Activated effector memory CD4-positive, alpha-beta T cell treated with Interleukin-2 at 50 U/mL for 16 hours (primary cell): ENCODE results near the gene FOXP3.

ENCODE experiments used
- DNase-seq: peaks from one replicate; pipeline ENCODE4 v3.0.0-alpha.2; 2020

The FOXP3 gene

DNA sequence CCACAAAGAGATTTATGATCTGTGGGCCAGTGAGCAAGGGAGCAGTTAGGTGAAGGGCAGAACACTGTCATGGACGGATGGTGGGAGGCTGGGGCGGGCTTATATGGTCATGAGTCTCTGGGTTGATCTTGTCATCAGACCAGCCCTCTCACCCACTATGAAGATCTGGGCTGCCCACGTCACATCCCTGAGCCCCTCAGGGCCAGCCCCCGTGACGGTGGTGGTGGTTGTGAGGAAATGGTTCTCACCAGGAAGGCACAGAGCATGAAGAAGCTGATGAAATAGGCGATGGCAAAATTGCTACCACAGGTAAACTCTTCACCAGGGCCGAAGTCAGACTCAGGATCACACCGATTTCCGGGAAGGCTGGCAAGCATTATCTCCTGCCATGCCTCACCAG is 53.4 kb downstream of the FOXP3 start:
- DNase-seq: no peak

GRCh38 chrX:49210406-49210805 is 54.1 kb downstream of the FOXP3 start:
- no peak for DNase-seq

DNA sequence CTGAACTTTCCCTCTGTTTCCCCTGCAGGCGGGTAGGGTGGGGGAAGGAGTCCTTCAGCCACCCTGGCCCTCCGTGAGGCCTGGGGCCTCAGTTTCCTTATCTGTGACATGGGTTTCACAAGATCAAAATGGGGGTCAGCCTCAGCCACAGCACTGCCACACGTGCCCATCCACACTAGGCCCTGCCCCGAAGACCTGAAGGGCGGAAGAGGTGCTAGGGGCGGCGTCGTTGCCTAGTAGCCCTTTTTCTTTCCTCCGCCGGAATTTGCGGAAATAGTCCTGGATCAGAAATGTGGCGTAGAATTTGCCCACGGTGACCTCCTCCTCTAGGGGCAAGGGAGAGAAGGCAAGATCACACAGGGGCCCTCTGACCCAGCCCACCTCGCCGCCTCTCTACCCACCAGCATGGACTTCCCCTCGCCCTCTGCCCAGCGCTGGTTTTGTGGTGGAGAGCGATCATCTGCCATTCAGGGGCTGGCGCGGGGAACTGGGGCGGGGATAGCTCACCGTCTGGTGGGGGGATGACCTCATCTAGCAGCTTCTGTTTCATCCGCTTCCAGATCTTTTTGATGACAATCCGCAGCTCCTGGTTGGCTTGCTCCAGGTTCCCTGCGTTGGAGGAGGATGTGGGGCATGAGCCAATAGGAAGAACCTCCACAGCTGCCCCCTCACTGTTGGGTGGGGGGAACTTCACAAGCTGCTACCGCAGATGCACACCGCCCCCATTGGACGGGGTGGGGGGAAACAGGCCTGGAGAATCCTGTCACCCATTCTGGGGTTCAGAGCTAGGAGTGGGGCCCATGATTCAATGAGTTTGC is 54.9 kb downstream of the FOXP3 start:
- DNase-seq: no peak

DNA sequence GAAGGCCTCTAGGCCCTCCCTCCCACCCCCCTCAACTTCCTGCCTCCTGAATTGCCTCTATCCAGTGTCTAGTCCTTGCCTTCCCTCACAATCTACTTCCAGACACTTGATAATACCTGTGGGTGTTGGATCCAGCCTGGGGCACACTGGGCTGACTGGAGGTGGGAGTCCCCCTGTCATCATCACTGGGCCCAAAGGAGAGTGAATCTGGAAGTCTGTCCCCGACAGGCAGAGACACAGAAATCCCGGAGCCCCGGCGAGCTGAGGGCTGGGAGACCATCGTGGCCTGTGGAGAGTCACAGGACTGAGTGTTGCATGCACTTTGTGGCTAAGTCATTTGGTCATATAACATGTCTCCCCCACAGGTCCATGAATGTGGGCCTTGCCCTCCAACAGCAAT is 56.1 kb downstream of the FOXP3 start:
- DNase-seq: no peak

GRCh38 chrX:49206543-49206942 is 58.0 kb downstream of the FOXP3 start:
- DNase-seq: no peak

DNA sequence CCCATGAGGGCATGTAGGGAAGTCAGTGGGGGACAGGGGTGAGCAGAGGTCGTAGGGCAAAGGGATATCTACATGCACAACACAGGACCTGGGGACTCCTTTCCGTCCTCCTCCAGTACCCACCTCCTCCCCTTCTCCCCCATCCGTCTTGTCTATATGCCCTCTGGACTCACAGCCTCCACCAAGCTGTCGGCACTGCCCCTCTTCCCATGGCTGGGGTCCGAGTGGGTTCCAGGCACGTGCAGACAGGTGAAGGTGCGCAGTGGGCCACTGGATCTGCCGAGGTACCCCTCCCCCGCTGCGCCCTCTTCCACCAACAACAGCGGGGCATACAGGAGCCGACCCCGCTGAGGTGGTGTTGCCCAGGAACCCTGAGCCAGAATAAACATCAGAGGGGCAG is 59.1 kb downstream of the FOXP3 start:
- no peak for DNase-seq

- no peak for DNase-seq
Measured at GRCh38 chrX:49204709-49205108, 59.8 kb downstream of the FOXP3 start.

GRCh38 chrX:49204017-49204416 is 60.5 kb downstream of the FOXP3 start:
- DNase-seq: no peak

GRCh38 chrX:49203536-49203935 is 61.0 kb downstream of the FOXP3 start:
- DNase-seq: no peak

DNA sequence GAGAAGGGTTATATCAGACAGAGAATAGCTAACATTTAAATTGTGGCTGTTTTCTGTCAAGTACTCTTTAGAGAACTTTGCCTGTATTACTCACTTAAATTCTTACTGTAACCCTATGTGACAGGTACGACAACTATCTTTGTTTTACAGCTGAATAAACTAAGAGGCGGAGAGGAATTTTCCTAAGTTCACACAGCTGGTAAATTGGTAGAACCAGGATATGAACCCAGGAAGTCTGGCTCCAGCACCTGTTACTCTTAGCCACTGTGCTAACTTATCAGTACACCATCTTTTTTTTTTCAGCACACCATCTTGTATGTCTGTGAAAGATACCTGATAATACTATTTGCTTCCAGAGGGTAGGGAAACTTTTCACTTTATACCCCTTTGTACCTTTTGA is 62.5 kb downstream of the FOXP3 start:
- DNase-seq: no peak
